Parathyroid adenoma (tissue), 2 donors: ENCODE data around the gene SMG6.
"Not testable (repeated sequence)": the region's sequence is repeated elsewhere in the genome, so short reads cannot be mapped to it uniquely, and the experiment has no call there.

Source experiments
- H2AFZ ChIP-seq: fragments of 300-600 bp; sonication (generic); one replicate; pipeline ENCODE4 v1.7.0; 2017; ENCODE audit warnings: antibody characterized with exemption, mild to moderate bottlenecking
- H3K27ac ChIP-seq: fragments of 300-600 bp; sonication (generic); one replicate; pipeline ENCODE4 v1.7.0; 2017
- H3K27me3 ChIP-seq: fragments of 300-600 bp; sonication (generic); one replicate; pipeline ENCODE4 v1.7.0; 2017; ENCODE audit warnings: low read length; ENCODE audit not compliant: control insufficient read depth, insufficient read depth
- H3K36me3 ChIP-seq: fragments of 300-600 bp; sonication (generic); one replicate; pipeline ENCODE4 v1.7.0; 2017; ENCODE audit warnings: low read length; ENCODE audit not compliant: control insufficient read depth, insufficient read depth
- H3K4me1 ChIP-seq: fragments of 300-600 bp; sonication (generic); one replicate; pipeline ENCODE4 v1.7.0; 2017; ENCODE audit warnings: control low read depth
- H3K4me2 ChIP-seq: fragments of 300-600 bp; sonication (generic); one replicate; pipeline ENCODE4 v1.7.0; 2017; ENCODE audit warnings: low read length
- H3K4me3 ChIP-seq: fragments of 300-600 bp; sonication (generic); one replicate; pipeline ENCODE4 v1.7.0; 2017; ENCODE audit warnings: low read depth, low read length
- H3K79me2 ChIP-seq: fragments of 300-600 bp; sonication (generic); one replicate; pipeline ENCODE4 v1.7.0; 2017; ENCODE audit warnings: control low read depth
- H3K9ac ChIP-seq: fragments of 300-600 bp; sonication (generic); one replicate; pipeline ENCODE4 v1.7.0; 2017; ENCODE audit warnings: mild to moderate bottlenecking
- H3K9me3 ChIP-seq: fragments of 300-600 bp; sonication (generic); one replicate; pipeline ENCODE4 v1.7.0; 2017; ENCODE audit warnings: low read length; ENCODE audit not compliant: control insufficient read depth
- TF ChIP-seq, protein P1 (sequence below): fragments of 300-600 bp; sonication (generic); IDR thresholded peaks from one replicate; pipeline ENCODE4 v1.7.0; 2017; ENCODE audit warnings: antibody characterized with exemption, mild to moderate bottlenecking
- donor health status: primary hyperparathyroidism.

Gene SMG6

DNA sequence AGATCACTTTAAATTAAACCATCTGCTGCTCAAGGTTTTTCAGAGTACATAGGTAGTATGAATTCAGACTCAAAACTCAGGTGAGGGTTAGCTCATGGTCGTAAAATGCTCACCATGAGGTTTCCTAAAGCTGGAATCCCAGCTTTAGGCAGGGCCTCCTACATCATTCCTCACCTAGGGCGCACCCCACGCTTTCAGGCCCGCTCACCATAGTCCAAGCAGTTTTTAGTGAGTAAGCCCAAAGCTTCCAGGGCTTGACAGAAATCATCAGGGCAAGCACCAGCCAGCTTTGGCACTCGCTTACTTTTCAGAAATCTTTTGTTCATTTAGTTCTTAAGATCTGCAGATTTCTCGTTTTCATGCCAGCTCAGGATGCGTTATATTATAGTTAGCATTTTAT is 158.9 kb downstream of the SMG6 start:
- H3K36me3 ChIP-seq = no peaks in the 10 kb centered on the region
- no peak overlapping the region for H3K4me3 ChIP-seq
- TF ChIP-seq, protein P1, sequence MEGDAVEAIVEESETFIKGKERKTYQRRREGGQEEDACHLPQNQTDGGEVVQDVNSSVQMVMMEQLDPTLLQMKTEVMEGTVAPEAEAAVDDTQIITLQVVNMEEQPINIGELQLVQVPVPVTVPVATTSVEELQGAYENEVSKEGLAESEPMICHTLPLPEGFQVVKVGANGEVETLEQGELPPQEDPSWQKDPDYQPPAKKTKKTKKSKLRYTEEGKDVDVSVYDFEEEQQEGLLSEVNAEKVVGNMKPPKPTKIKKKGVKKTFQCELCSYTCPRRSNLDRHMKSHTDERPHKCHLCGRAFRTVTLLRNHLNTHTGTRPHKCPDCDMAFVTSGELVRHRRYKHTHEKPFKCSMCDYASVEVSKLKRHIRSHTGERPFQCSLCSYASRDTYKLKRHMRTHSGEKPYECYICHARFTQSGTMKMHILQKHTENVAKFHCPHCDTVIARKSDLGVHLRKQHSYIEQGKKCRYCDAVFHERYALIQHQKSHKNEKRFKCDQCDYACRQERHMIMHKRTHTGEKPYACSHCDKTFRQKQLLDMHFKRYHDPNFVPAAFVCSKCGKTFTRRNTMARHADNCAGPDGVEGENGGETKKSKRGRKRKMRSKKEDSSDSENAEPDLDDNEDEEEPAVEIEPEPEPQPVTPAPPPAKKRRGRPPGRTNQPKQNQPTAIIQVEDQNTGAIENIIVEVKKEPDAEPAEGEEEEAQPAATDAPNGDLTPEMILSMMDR = no peak
- H3K4me2 ChIP-seq = no peak overlapping the region
- no peaks in the 10 kb centered on the region for H3K79me2 ChIP-seq
- H3K9ac ChIP-seq = no peak overlapping the region
- H3K4me1 ChIP-seq = peaks cover 5% of the 10 kb centered on the region
- H3K9me3 ChIP-seq = no peaks in the 10 kb centered on the region
- H3K27me3 ChIP-seq = no peaks in the 10 kb centered on the region
- no peak overlapping the region for H2AFZ ChIP-seq
- H3K27ac ChIP-seq = no peak overlapping the region

DNA sequence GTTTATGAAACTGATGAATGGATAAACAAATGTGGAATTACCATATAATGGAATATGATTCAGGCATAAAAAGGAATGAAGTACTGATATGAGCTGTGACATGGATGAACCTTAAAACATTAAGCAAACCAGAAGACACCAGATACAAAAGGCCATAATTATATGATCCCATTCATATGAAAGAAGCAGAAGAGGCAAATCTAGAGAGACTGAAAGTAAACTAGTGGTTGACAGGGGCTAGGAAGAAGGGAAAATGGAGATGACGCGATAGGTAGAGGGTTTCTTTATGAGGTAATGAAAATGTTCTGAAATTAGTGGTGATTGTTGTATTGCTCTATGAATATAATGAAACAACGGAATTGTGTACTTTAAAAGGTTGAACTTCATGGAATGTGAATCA is 160.3 kb downstream of the SMG6 start:
- Histone ChIP-seq H3K4me2 (no peak overlapping the region), H3K9me3 (no peaks in the 10 kb centered on the region), H3K4me1 (peaks cover 14% of the 10 kb centered on the region), H3K27me3 (no peaks in the 10 kb centered on the region), H3K79me2 (no peaks in the 10 kb centered on the region), H2AFZ (no peak overlapping the region), H3K27ac (no peak overlapping the region), H3K9ac (no peak overlapping the region), H3K4me3 (no peak overlapping the region), H3K36me3 (no peaks in the 10 kb centered on the region)
- TF ChIP-seq, protein P1 = no peak

GRCh38 chr17:2142682-2143081 is 160.9 kb downstream of the SMG6 start:
- H3K27me3 ChIP-seq, H3K4me2 ChIP-seq, H3K4me3 ChIP-seq, H3K79me2 ChIP-seq, H3K9ac ChIP-seq, H3K9me3 ChIP-seq, H3K27ac ChIP-seq, H3K36me3 ChIP-seq, H2AFZ ChIP-seq: not testable (repeated sequence)
- H3K4me1 ChIP-seq = peaks cover 16% of the 10 kb centered on the region

DNA sequence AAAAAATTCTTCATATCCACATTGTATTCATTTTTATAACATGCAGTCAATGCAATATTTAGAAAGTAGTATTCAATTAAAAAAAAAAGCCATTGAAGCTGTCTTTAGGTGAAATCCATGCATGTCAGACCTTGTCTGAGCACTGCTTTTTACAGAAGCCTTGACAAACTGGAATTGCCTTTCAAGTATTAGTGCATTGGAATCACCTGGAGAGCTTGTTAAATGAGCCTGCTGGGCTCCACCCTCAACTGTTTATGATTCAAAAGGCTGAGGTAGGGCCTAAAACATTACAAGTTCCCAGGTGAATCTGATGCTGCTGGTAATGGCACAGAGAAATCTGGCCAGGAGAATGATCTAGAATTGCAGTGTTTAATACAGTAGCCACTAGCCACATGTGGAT is 162.9 kb downstream of the SMG6 start:
- H3K4me3 ChIP-seq = no peak overlapping the region
- H3K4me2 ChIP-seq = no peak overlapping the region
- H3K4me1 ChIP-seq = peaks cover 11% of the 10 kb centered on the region
- H3K9ac ChIP-seq = no peak overlapping the region
- H3K27ac ChIP-seq = no peak overlapping the region
- peaks cover 6% of the 10 kb centered on the region for H3K79me2 ChIP-seq
- H2AFZ ChIP-seq = no peak overlapping the region
- TF ChIP-seq, protein P1 = no peak
- no peaks in the 10 kb centered on the region for H3K36me3 ChIP-seq
- H3K27me3 ChIP-seq = no peaks in the 10 kb centered on the region
- H3K9me3 ChIP-seq = no peaks in the 10 kb centered on the region

DNA sequence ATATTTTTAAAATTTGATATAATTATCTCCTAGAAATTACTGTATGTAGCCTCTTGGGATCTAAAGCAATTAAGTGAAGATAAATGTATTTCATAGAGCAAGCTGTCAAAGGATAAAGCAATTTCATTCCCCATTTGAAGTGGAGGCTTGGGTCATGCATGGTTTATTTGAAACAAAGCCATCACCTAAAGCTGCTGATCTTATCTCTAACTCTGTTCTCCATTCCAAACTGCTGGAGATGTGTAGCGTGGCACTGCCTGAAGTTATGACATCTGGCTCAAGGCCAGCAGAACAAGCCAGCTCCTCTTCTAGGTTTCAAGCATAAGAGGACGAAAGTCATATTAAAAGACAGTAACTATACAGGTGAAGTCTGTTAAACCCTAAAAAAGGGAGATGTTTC is 164.8 kb downstream of the SMG6 start:
- Histone ChIP-seq H3K27me3 (no peaks in the 10 kb centered on the region), H2AFZ (no peak overlapping the region), H3K9ac (no peak overlapping the region), H3K27ac (peak overlapping the region; percentile 19), H3K36me3 (no peaks in the 10 kb centered on the region), H3K79me2 (peaks cover 6% of the 10 kb centered on the region), H3K9me3 (no peaks in the 10 kb centered on the region), H3K4me3 (no peak overlapping the region), H3K4me1 (peaks cover 11% of the 10 kb centered on the region), H3K4me2 (peak overlapping the region; percentile 3)
- TF ChIP-seq, protein P1 = no peak
